Liver (tissue), 3 donors: ENCODE data around the gene ZNF185.

Experiments used
- FOXA1 ChIP-seq: IDR thresholded peaks from 2 replicates; pipeline ENCODE4 v1.6.1; 2016; ENCODE audit warnings: antibody characterized with exemption
- GABPA ChIP-seq, 2 donors: IDR thresholded peaks in 1 of 2; conservative IDR thresholded peaks in 1 of 2; 2 replicates each; pipeline ENCODE4 v1.6.1; 2016; ENCODE audit warnings: antibody characterized with exemption in 2 of 2, mild to moderate bottlenecking in 1 of 2, moderate library complexity in 1 of 2
- JUND ChIP-seq, 2 donors: IDR thresholded peaks; 2 replicates each; pipeline ENCODE4 v1.6.1; 2016; ENCODE audit warnings: antibody characterized with exemption in 2 of 2
- NR2F2 ChIP-seq: IDR thresholded peaks from 2 replicates; pipeline ENCODE4 v1.6.1; 2016; ENCODE audit warnings: antibody characterized with exemption
- SP1 ChIP-seq: IDR thresholded peaks from 2 replicates; pipeline ENCODE4 v1.6.1; 2018; ENCODE audit warnings: antibody characterized with exemption, mild to moderate bottlenecking
- TAF1 ChIP-seq: conservative IDR thresholded peaks from 2 replicates; pipeline ENCODE4 v1.6.1; 2016; ENCODE audit warnings: antibody characterized with exemption, mild to moderate bottlenecking
- YY1 ChIP-seq: IDR thresholded peaks from 2 replicates; pipeline ENCODE4 v1.6.1; 2016; ENCODE audit warnings: antibody characterized with exemption, mild to moderate bottlenecking
- TF ChIP-seq, protein P1 (sequence below): fragments of 150-350 bp; IDR thresholded peaks from 2 replicates; pipeline ENCODE4 v1.5.1; 2017; ENCODE audit warnings: improper control_type of control experiment, low read depth, low read length; ENCODE audit not compliant: missing input control
- TF ChIP-seq, protein P2 (sequence below): IDR thresholded peaks from 2 replicates; pipeline ENCODE4 v1.6.1; 2016; ENCODE audit warnings: antibody characterized with exemption
- TF ChIP-seq, protein P3 (sequence below): IDR thresholded peaks from 2 replicates; pipeline ENCODE4 v1.6.1; 2016; ENCODE audit warnings: antibody characterized with exemption
- TF ChIP-seq, protein P4 (sequence below): IDR thresholded peaks from 2 replicates; pipeline ENCODE4 v1.6.1; 2016; ENCODE audit warnings: antibody characterized with exemption, mild to moderate bottlenecking
- TF ChIP-seq, protein P5 (sequence below): IDR thresholded peaks from 2 replicates; pipeline ENCODE4 v1.6.1; 2016; ENCODE audit warnings: antibody characterized with exemption
- donor health status: healthy.
- donor health status: healthy.

DNA sequence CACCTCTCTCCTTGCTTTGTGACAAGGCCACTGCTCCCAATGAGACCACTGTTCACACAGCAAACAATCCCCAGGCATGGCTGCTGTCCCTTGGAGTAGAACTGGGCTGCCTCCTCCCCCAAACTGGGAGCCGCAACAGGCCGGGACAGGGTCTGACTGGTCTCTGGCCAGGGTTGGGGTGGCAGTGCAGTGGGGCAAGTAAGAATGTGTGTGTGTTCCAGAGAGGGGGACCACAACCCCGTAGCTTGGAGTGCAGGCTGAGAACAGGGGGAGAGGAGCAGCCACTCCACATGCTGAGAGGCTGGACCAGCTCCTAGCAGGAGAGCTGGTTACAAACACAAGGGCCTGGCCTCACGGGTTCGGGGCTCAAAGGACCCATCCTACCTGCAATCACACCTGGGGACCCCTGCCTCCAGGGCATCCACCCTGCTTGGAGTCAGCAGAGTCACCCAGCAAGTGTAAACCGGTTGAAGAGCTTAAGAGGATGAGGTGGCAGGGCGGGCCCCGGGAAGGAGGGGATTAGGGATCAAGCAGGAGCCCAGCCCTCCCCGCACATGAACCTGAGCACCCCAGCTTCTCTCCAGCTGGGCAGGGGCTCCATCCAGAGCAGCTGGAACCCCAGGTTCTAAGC lies 3.8 kb upstream of the ZNF185 start:
- TF ChIP-seq FOXA1 (no peak), SP1 (no peak), NR2F2 (no peak), TAF1 (no peak), GABPA (IDR thresholded peaks at IDR 0.05 in 1 of 2, conservative IDR thresholded peaks at IDR 0.05 in 1 of 2) (no peak), JUND (IDR thresholded peaks at IDR 0.05) (no peak), YY1 (no peak)
- TF ChIP-seq, protein P1, sequence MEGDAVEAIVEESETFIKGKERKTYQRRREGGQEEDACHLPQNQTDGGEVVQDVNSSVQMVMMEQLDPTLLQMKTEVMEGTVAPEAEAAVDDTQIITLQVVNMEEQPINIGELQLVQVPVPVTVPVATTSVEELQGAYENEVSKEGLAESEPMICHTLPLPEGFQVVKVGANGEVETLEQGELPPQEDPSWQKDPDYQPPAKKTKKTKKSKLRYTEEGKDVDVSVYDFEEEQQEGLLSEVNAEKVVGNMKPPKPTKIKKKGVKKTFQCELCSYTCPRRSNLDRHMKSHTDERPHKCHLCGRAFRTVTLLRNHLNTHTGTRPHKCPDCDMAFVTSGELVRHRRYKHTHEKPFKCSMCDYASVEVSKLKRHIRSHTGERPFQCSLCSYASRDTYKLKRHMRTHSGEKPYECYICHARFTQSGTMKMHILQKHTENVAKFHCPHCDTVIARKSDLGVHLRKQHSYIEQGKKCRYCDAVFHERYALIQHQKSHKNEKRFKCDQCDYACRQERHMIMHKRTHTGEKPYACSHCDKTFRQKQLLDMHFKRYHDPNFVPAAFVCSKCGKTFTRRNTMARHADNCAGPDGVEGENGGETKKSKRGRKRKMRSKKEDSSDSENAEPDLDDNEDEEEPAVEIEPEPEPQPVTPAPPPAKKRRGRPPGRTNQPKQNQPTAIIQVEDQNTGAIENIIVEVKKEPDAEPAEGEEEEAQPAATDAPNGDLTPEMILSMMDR: no peak
- TF ChIP-seq, protein P2, sequence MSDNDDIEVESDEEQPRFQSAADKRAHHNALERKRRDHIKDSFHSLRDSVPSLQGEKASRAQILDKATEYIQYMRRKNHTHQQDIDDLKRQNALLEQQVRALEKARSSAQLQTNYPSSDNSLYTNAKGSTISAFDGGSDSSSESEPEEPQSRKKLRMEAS: no peak
- TF ChIP-seq, protein P3, sequence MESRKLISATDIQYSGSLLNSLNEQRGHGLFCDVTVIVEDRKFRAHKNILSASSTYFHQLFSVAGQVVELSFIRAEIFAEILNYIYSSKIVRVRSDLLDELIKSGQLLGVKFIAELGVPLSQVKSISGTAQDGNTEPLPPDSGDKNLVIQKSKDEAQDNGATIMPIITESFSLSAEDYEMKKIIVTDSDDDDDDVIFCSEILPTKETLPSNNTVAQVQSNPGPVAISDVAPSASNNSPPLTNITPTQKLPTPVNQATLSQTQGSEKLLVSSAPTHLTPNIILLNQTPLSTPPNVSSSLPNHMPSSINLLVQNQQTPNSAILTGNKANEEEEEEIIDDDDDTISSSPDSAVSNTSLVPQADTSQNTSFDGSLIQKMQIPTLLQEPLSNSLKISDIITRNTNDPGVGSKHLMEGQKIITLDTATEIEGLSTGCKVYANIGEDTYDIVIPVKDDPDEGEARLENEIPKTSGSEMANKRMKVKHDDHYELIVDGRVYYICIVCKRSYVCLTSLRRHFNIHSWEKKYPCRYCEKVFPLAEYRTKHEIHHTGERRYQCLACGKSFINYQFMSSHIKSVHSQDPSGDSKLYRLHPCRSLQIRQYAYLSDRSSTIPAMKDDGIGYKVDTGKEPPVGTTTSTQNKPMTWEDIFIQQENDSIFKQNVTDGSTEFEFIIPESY: no peak
- TF ChIP-seq, protein P4, sequence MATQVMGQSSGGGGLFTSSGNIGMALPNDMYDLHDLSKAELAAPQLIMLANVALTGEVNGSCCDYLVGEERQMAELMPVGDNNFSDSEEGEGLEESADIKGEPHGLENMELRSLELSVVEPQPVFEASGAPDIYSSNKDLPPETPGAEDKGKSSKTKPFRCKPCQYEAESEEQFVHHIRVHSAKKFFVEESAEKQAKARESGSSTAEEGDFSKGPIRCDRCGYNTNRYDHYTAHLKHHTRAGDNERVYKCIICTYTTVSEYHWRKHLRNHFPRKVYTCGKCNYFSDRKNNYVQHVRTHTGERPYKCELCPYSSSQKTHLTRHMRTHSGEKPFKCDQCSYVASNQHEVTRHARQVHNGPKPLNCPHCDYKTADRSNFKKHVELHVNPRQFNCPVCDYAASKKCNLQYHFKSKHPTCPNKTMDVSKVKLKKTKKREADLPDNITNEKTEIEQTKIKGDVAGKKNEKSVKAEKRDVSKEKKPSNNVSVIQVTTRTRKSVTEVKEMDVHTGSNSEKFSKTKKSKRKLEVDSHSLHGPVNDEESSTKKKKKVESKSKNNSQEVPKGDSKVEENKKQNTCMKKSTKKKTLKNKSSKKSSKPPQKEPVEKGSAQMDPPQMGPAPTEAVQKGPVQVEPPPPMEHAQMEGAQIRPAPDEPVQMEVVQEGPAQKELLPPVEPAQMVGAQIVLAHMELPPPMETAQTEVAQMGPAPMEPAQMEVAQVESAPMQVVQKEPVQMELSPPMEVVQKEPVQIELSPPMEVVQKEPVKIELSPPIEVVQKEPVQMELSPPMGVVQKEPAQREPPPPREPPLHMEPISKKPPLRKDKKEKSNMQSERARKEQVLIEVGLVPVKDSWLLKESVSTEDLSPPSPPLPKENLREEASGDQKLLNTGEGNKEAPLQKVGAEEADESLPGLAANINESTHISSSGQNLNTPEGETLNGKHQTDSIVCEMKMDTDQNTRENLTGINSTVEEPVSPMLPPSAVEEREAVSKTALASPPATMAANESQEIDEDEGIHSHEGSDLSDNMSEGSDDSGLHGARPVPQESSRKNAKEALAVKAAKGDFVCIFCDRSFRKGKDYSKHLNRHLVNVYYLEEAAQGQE: no peak
- TF ChIP-seq, protein P5, sequence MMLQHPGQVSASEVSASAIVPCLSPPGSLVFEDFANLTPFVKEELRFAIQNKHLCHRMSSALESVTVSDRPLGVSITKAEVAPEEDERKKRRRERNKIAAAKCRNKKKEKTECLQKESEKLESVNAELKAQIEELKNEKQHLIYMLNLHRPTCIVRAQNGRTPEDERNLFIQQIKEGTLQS: no peak
